GM23338 (cell line): ENCODE measurements around the gene GRIA1. TPM values are rescaled to one million over a fixed set of nuclear protein-coding genes. Genes with fewer than 3 reads are reported as not detected.

Experiments
- ATAC-seq: fragments of 200-7000 bp; cut with Tn5 transposase; 3 replicates; pipeline ENCODE4 v1.9.1; 2020
- DNase-seq: peaks from one replicate; pipeline ENCODE4 v3.0.0-alpha.2; 2015; ENCODE audit warnings: low spot score
- H2AFZ ChIP-seq: fragments of 200-600 bp; sonication (generic); 2 replicates; pipeline ENCODE4 v1.8.0; 2016; ENCODE audit warnings: antibody characterized with exemption, mild to moderate bottlenecking, moderate library complexity
- H3F3A ChIP-seq: fragments of 200-600 bp; sonication (generic); replicated peaks from 2 replicates; pipeline ENCODE4 v1.8.0; 2017; ENCODE audit warnings: antibody characterized with exemption, mixed run types, low read depth
- H3K27ac ChIP-seq: fragments of 200-600 bp; sonication (generic); 2 replicates; pipeline ENCODE4 v1.6.1; 2016; ENCODE audit warnings: low read depth
- H3K27me3 ChIP-seq: fragments of 200-600 bp; sonication (generic); 2 replicates; pipeline ENCODE4 v1.8.0; 2016; ENCODE audit warnings: mild to moderate bottlenecking, mixed run types, moderate library complexity; ENCODE audit not compliant: insufficient read depth
- H3K36me3 ChIP-seq: fragments of 200-600 bp; sonication (generic); 2 replicates; pipeline ENCODE4 v1.8.0; 2016; ENCODE audit warnings: mild to moderate bottlenecking; ENCODE audit not compliant: insufficient read depth
- H3K4me1 ChIP-seq: fragments of 200-600 bp; sonication (generic); 2 replicates; pipeline ENCODE4 v1.8.0; 2016; ENCODE audit warnings: mild to moderate bottlenecking, moderate library complexity; ENCODE audit not compliant: insufficient read depth
- H3K4me2 ChIP-seq: fragments of 200-600 bp; sonication (generic); 2 replicates; pipeline ENCODE4 v1.7.1; 2017; ENCODE audit warnings: mixed run types
- H3K4me3 ChIP-seq: fragments of 200-600 bp; sonication (generic); 2 replicates; pipeline ENCODE4 v1.6.1; 2016; ENCODE audit warnings: mixed run types
- H3K79me2 ChIP-seq: fragments of 200-600 bp; sonication (generic); replicated peaks from 2 replicates; pipeline ENCODE4 v1.8.0; 2017; ENCODE audit warnings: mild to moderate bottlenecking; ENCODE audit not compliant: insufficient read depth
- H3K9me2 ChIP-seq: fragments of 200-600 bp; sonication (generic); 2 replicates; pipeline ENCODE4 v1.8.0; 2017; ENCODE audit not compliant: insufficient read depth
- H4K20me1 ChIP-seq: fragments of 200-600 bp; sonication (generic); replicated peaks from 2 replicates; pipeline ENCODE4 v1.8.0; 2017; ENCODE audit warnings: mild to moderate bottlenecking; ENCODE audit not compliant: insufficient read depth
- H3K27ac Mint-ChIP-seq: 2 replicates; pipeline ENCODE4 v1.8.0; 2020; ENCODE audit warnings: inconsistent platforms, mild to moderate bottlenecking, moderate library complexity, mixed read lengths
- H3K27me3 Mint-ChIP-seq: 3 replicates; pipeline ENCODE4 v1.8.0; 2022; ENCODE audit warnings: low read depth, mild to moderate bottlenecking, moderate library complexity, mixed read lengths, inconsistent platforms; ENCODE audit not compliant: insufficient read depth, poor library complexity
- H3K36me3 Mint-ChIP-seq: 3 replicates; pipeline ENCODE4 v1.8.0; 2021; ENCODE audit warnings: low read depth, mild to moderate bottlenecking, inconsistent platforms, moderate library complexity, mixed read lengths
- H3K4me1 Mint-ChIP-seq: 3 replicates; pipeline ENCODE4 v1.8.0; 2020; ENCODE audit warnings: mild to moderate bottlenecking, inconsistent platforms, mixed read lengths
- H3K4me3 Mint-ChIP-seq: 3 replicates; pipeline ENCODE4 v1.8.0; 2021; ENCODE audit warnings: moderate library complexity, mild to moderate bottlenecking, inconsistent platforms, mixed read lengths
- H3K9me3 Mint-ChIP-seq: 3 replicates; pipeline ENCODE4 v1.8.0; 2020; ENCODE audit warnings: moderate library complexity, mild to moderate bottlenecking, inconsistent platforms, mixed read lengths
- CREB1 ChIP-seq: fragments of 250-450 bp; sonication (Bioruptor Pico); IDR thresholded peaks from 2 replicates; pipeline ENCODE4 v1.5.0; 2020; ENCODE audit warnings: low read depth, mild to moderate bottlenecking, moderate library complexity
- CTCF ChIP-seq, 2 experiments: fragments of 200-600 bp in 1 of 2; sonication (generic) in 1 of 2; conservative IDR thresholded peaks; 2 replicates each; pipeline versions ENCODE4 v1.5.1 to v1.6.1; 2016 to 2017; ENCODE audit warnings: antibody characterized with exemption in 2 of 2, low read depth in 2 of 2, mild to moderate bottlenecking in 2 of 2, moderate library complexity in 1 of 2
- EZH2phosphoT487 ChIP-seq: fragments of 200-600 bp; sonication (generic); IDR thresholded peaks from one replicate; pipeline ENCODE4 v1.8.1; 2018; ENCODE audit warnings: antibody characterized with exemption; ENCODE audit not compliant: unreplicated experiment
- JUNB ChIP-seq: IDR thresholded peaks from one replicate; pipeline ENCODE4 v1.6.1; 2016; ENCODE audit warnings: antibody characterized with exemption; ENCODE audit not compliant: unreplicated experiment
- NANOG ChIP-seq: IDR thresholded peaks from 2 replicates; pipeline ENCODE4 v1.6.1; 2016; ENCODE audit warnings: antibody characterized with exemption, borderline replicate concordance
- POLR2AphosphoS5 ChIP-seq: IDR thresholded peaks from 2 replicates; pipeline ENCODE4 v1.6.1; 2016; ENCODE audit warnings: antibody characterized with exemption, low read depth
- REST ChIP-seq: IDR thresholded peaks from one replicate; pipeline ENCODE4 v1.6.1; 2018; ENCODE audit warnings: antibody characterized with exemption; ENCODE audit not compliant: unreplicated experiment
- STAT1 ChIP-seq: IDR thresholded peaks from one replicate; pipeline ENCODE4 v1.6.1; 2016; ENCODE audit warnings: antibody characterized with exemption; ENCODE audit not compliant: unreplicated experiment
- ZNF114 ChIP-seq: fragments of 250-450 bp; sonication (Bioruptor Pico); IDR thresholded peaks from 2 replicates; pipeline ENCODE4 v1.5.0; 2020; ENCODE audit warnings: mild to moderate bottlenecking, moderate library complexity
- ZNF331 ChIP-seq: fragments of 250-450 bp; sonication (Bioruptor Pico); IDR thresholded peaks from 2 replicates; pipeline ENCODE4 v1.5.0; 2020; ENCODE audit warnings: low read depth, mild to moderate bottlenecking, moderate library complexity
- ZNF462 ChIP-seq: fragments of 250-450 bp; sonication (Bioruptor Pico); IDR thresholded peaks from 2 replicates; pipeline ENCODE4 v1.5.0; 2020; ENCODE audit warnings: mild to moderate bottlenecking, moderate library complexity
- polyA plus RNA-seq: library from polyadenylated mRNA; unstranded; fragments of >200 nt; fragmentation: Nextera tagmentation; extraction: Ambion mirVana; gene quantifications from 2 replicates; pipeline ENCODE4 v1.2.1, GENCODE V29; 2016
- total RNA-seq: library from RNA; depleted of rRNA; stranded (reverse); fragments of >200 nt; shearing (Covaris generic); gene quantifications from 2 replicates; pipeline ENCODE4 v1.2.3, GENCODE V29; 2014

Gene GRIA1
- total and polyA plus RNA-seq, 2 experiments from 2014 or later, result 1.0 to 1.7 TPM

GRCh38 chr5:153551537-153552079 lies 61.1 kb downstream of the GRIA1 start:
- no peaks in the 10 kb centered on the region for H3F3A ChIP-seq
- 0 out of 2 replicates have a peak overlapping the region, but pooled peaks have one; percentile 3 for H2AFZ ChIP-seq
- peak; percentile 65 for DNase-seq
- Mint-ChIP-seq H3K27me3 (peaks cover 5% of the 10 kb centered on the region), H3K36me3 (no peaks in the 10 kb centered on the region), H3K4me1 (peaks cover 21% of the 10 kb centered on the region), H3K9me3 (no peaks in the 10 kb centered on the region), H3K4me3 (no peak overlapping the region), H3K27ac (peak overlapping the region; percentile 94)
- H3K4me3 ChIP-seq, result no peak overlapping the region
- no peaks in the 10 kb centered on the region for H3K9me2 ChIP-seq
- H3K4me2 ChIP-seq, result no peak overlapping the region
- H3K36me3 ChIP-seq, result no peaks in the 10 kb centered on the region
- no peaks in the 10 kb centered on the region for H3K27me3 ChIP-seq
- no peaks in the 10 kb centered on the region for H4K20me1 ChIP-seq
- TF ChIP-seq NANOG, result no peak
- TF ChIP-seq ZNF462, result no peak
- no peak for TF ChIP-seq ZNF331 (CRISPR knock-in tag)
- TF ChIP-seq EZH2phosphoT487, result no peak
- TF ChIP-seq POLR2AphosphoS5, result no peak
- TF ChIP-seq ZNF114 (CRISPR knock-in tag), result no peak
- peak; percentile 90 for ATAC-seq
- H3K4me1 ChIP-seq, result peaks cover 19% of the 10 kb centered on the region
- H3K79me2 ChIP-seq, result no peaks in the 10 kb centered on the region
- no peak overlapping the region for H3K27ac ChIP-seq

GRCh38 chr5:153552886-153553285 lies 62.4 kb downstream of the GRIA1 start:
- Histone ChIP-seq H3K27me3 (no peaks in the 10 kb centered on the region), H3K4me2 (0 out of 2 replicates have a peak overlapping the region, but pooled peaks have one; percentile 17), H2AFZ (no peak overlapping the region), H3K9me2 (no peaks in the 10 kb centered on the region), H3K4me1 (peaks cover 19% of the 10 kb centered on the region), H3K36me3 (no peaks in the 10 kb centered on the region), H3K27ac (no peak overlapping the region), H3K4me3 (no peak overlapping the region), H3F3A (no peaks in the 10 kb centered on the region), H3K79me2 (no peaks in the 10 kb centered on the region), H4K20me1 (no peaks in the 10 kb centered on the region)
- Mint-ChIP-seq H3K9me3 (no peaks in the 10 kb centered on the region), H3K27ac (no peak overlapping the region), H3K27me3 (peaks cover 5% of the 10 kb centered on the region), H3K4me1 (peaks cover 21% of the 10 kb centered on the region), H3K4me3 (no peak overlapping the region), H3K36me3 (no peaks in the 10 kb centered on the region)
- ATAC-seq (no peak), DNase-seq (no peak)
- no peak for TF ChIP-seq STAT1
- TF ChIP-seq REST, result no peak
- TF ChIP-seq POLR2AphosphoS5, result no peak
- TF ChIP-seq NANOG, result no peak
- TF ChIP-seq CREB1 (CRISPR knock-in tag), result no peak
- no peak for TF ChIP-seq ZNF114 (CRISPR knock-in tag)
- TF ChIP-seq CTCF (conservative IDR thresholded peaks at IDR 0.05; ENCODE audit: low read depth in 2 of 2), result no peak
- TF ChIP-seq JUNB, result no peak
